Endothelial cell of umbilical vein (primary cell): ENCODE results near the gene NFS1.

Source experiments
- CTCF ChIP-seq, 2 donors: IDR thresholded peaks; 1 replicate in 1 of 2; 2 replicates in 1 of 2; pipeline ENCODE4 v1.5.1; 2011; ENCODE audit warnings: low read length in 2 of 2, mild to moderate bottlenecking in 2 of 2, moderate library complexity in 2 of 2, control low read depth in 1 of 2, inconsistent platforms in 1 of 2, low read depth in 1 of 2; ENCODE audit not compliant: insufficient read depth in 1 of 2; ENCODE audit errors: extremely low read depth in 1 of 2
- EZH2 ChIP-seq: IDR thresholded peaks from 2 replicates; pipeline ENCODE4 v1.6.1; 2012; ENCODE audit warnings: borderline replicate concordance, low read depth, mild to moderate bottlenecking, moderate library complexity, low read length, inconsistent platforms; ENCODE audit not compliant: severe bottlenecking
- MYC ChIP-seq: IDR thresholded peaks from one replicate; pipeline ENCODE4 v1.6.1; 2011; ENCODE audit warnings: mild to moderate bottlenecking, low read depth, low read length
- POLR2A ChIP-seq: IDR thresholded peaks from 2 replicates; pipeline ENCODE4 v1.6.1; 2012; ENCODE audit warnings: low read depth, mild to moderate bottlenecking, control low read depth, low read length
- POLR2AphosphoS5 ChIP-seq: IDR thresholded peaks from 2 replicates; pipeline ENCODE4 v1.6.1; 2012; ENCODE audit warnings: low read depth, mild to moderate bottlenecking, control low read depth, low read length, moderate library complexity; ENCODE audit not compliant: insufficient read depth

- no peak for TF ChIP-seq EZH2
- TF ChIP-seq POLR2A = no peak
- TF ChIP-seq CTCF (IDR thresholded peaks at IDR 0.05; ENCODE audit: extremely low read depth in 1 of 2, insufficient read depth in 1 of 2, low read depth in 1 of 2, low read length in 2 of 2) = no peak
- TF ChIP-seq MYC = no peak
- no peak for TF ChIP-seq POLR2AphosphoS5
These were observed 41.9 kb downstream of the NFS1 start for GRCh38 chr20:35657271-35657670.
